ENCODE measurements around the gene C14orf132.

Gene C14orf132

GRCh38 chr14:96030108-96030760 is 8.9 kb upstream of the C14orf132 start:
- TF ChIP-seq GATA3 (IDR thresholded peaks at IDR 0.05; ENCODE audit: low read depth, low read length) = no peak

GRCh38 chr14:96031691-96032090 is 7.5 kb upstream of the C14orf132 start:
- no peak for TF ChIP-seq GATA3 (IDR thresholded peaks at IDR 0.05; ENCODE audit: low read depth, low read length)
- no peak for TF ChIP-seq GATA2 (IDR thresholded peaks at IDR 0.05; ENCODE audit: low read depth, low read length)

- TF ChIP-seq GATA3 (IDR thresholded peaks at IDR 0.05; ENCODE audit: low read depth, low read length) = no peak
- TF ChIP-seq GATA2 (IDR thresholded peaks at IDR 0.05; ENCODE audit: low read depth, low read length) = no peak
These were observed 3.7 kb upstream of the C14orf132 start for GRCh38 chr14:96035456-96035855.

DNA sequence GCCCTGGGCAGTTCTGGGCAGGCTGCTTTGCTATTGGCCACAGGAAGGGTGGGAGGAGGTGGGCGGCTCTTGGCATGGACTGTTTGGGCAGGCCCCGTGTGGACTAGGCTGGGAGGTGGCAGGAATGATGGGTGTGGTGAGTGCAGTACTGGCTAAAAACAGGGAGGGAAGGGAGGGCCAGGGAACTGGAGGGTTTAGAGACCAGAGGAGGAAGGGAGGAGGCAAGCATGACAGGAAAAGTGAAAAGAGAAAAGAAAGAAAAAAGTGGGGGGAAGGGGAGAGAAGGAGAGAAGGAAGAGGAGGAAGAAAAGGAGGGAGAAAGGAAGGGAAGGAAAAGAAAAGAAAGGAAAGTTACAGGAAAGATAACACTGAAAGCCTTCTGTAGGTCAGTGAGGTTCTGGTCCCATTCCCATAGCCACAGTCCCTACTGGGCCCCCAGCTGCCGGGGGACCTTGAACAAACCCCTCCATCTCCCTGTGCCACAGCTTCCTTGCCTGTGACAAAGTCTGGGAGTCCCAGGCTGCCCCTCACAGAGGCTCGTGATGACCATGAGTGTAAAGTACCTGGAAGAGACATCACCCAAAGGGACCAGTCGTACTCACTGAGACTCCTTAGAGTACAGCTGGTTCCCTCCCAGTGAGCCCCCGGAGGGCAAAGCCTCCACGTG is 1.1 kb upstream of the C14orf132 start:
- TF ChIP-seq GATA3 (IDR thresholded peaks at IDR 0.05; ENCODE audit: low read depth, low read length) (no peak), GATA2 (IDR thresholded peaks at IDR 0.05; ENCODE audit: low read depth, low read length) (no peak)

DNA sequence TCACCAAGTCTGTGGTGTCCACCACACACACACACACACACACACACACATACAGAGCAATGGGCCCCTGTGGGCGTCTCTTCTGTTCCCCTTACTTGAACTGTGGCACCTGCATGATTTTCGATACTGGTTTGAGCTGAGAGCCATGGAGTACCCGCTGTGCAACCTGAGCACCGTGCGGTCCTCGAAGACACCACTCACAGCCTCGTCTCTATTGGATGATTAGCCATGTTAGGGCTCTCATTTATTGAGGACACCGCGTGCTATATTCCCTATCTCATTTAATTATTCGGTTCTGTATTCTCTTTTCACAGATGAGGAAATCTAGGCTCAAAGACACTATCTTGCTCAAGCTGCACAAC is 623 bp upstream of the C14orf132 start:
- TF ChIP-seq GATA3 (IDR thresholded peaks at IDR 0.05; ENCODE audit: low read depth, low read length) (no peak), GATA2 (IDR thresholded peaks at IDR 0.05; ENCODE audit: low read depth, low read length) (no peak)

- TF ChIP-seq GATA3 (IDR thresholded peaks at IDR 0.05; ENCODE audit: low read depth, low read length) (no peak), GATA2 (IDR thresholded peaks at IDR 0.05; ENCODE audit: low read depth, low read length) (no peak)
These were observed 610 bp downstream of the C14orf132 start for GRCh38 chr14:96039633-96040311.

- TF ChIP-seq GATA3 (IDR thresholded peaks at IDR 0.05; ENCODE audit: low read depth, low read length) (no peak), GATA2 (IDR thresholded peaks at IDR 0.05; ENCODE audit: low read depth, low read length) (no peak)
These were observed 1.7 kb downstream of the C14orf132 start for GRCh38 chr14:96040828-96041371.

DNA sequence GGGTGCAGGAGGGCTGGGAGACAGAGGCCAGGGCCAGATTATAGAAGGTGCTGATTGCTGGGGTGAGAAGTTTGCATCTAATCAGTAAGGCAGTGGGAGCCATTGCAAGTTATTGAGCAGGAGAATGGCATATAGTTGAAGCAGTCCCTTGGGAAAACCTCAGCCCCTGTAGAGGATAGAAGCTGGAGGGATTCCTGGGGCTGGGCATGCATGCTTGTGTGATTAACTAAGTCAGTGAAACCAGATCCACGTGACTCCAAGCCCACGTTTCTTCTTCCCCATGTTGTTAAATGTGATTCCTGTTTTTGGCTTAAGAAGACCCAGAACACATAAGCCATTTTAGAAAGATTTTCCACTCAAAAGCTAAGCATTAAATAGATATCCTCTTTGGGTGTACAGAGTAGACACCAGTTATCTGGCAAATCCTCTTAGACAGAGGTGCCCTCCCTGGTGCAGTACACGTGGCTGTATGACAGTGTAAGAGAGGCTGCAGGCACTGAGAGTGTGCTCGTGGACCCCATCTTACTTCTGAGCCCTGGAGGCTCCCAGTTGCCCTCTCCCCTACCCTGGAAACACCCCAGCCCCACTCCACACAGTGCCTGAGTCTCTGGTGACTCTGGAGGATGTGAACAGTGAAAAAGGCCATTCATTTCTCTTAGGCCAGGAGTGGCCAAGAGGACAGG is 3.2 kb downstream of the C14orf132 start:
- no peak for TF ChIP-seq GATA2 (IDR thresholded peaks at IDR 0.05; ENCODE audit: low read depth, low read length)
- no peak for TF ChIP-seq GATA3 (IDR thresholded peaks at IDR 0.05; ENCODE audit: low read depth, low read length)

GRCh38 chr14:96046630-96047029 is 7.5 kb downstream of the C14orf132 start:
- TF ChIP-seq GATA3 (IDR thresholded peaks at IDR 0.05; ENCODE audit: low read depth, low read length) (no peak), GATA2 (IDR thresholded peaks at IDR 0.05; ENCODE audit: low read depth, low read length) (no peak)

- no peak for TF ChIP-seq GATA3 (IDR thresholded peaks at IDR 0.05; ENCODE audit: low read depth, low read length)
- no peak for TF ChIP-seq GATA2 (IDR thresholded peaks at IDR 0.05; ENCODE audit: low read depth, low read length)
These were observed 7.9 kb downstream of the C14orf132 start for GRCh38 chr14:96047101-96047500.

- TF ChIP-seq GATA2 (IDR thresholded peaks at IDR 0.05; ENCODE audit: low read depth, low read length) (no peak), GATA3 (IDR thresholded peaks at IDR 0.05; ENCODE audit: low read depth, low read length) (no peak)
These were observed 10.8 kb downstream of the C14orf132 start for GRCh38 chr14:96049932-96050331.

GRCh38 chr14:96050482-96050881 is 11.3 kb downstream of the C14orf132 start:
- no peak for TF ChIP-seq GATA3 (IDR thresholded peaks at IDR 0.05; ENCODE audit: low read depth, low read length)
- no peak for TF ChIP-seq GATA2 (IDR thresholded peaks at IDR 0.05; ENCODE audit: low read depth, low read length)

DNA sequence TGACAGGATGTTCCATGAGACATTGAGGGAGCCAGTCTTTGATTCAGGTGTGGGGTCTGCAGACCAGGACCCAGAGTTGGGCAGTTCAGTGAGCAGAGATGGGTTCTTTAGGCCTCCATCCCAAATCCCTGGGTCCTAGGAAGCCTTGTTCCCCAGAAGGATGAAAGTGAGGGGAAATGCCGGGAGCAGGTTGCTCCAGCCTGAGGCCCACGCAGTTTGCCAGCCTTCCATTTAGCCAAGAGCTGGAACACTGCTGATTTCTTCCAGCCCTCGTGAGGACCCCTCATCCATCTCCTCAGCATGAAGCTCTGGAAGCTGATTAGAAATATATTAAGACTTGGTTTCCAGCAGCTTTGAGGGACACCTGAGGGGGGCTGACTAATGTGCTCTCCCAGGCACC is 12.1 kb downstream of the C14orf132 start:
- TF ChIP-seq GATA2 (IDR thresholded peaks at IDR 0.05; ENCODE audit: low read depth, low read length) = no peak
- no peak for TF ChIP-seq GATA3 (IDR thresholded peaks at IDR 0.05; ENCODE audit: low read depth, low read length)
